Stomach (tissue), 9 donors: ENCODE results near the gene TPH2. TPM values are rescaled to one million over a fixed set of nuclear protein-coding genes. Genes with fewer than 3 reads are reported as not detected.

Experiments used
- DNase-seq, 2 donors: peaks; one replicate each; pipeline versions ENCODE4 v3.0.0 to v3.0.0-alpha.2; 2013 to 2019
- H3K27ac ChIP-seq, 5 donors: fragments of 200-600 bp in 4 of 5; sonication (generic) in 4 of 5; one replicate each; pipeline ENCODE4 v1.5.1; 2013 to 2019; ENCODE audit warnings: mild to moderate bottlenecking in 1 of 5, moderate library complexity in 1 of 5
- H3K27me3 ChIP-seq, 3 donors: fragments of 200-600 bp; sonication (generic); one replicate each; pipeline ENCODE4 v1.5.1; 2017 to 2019; ENCODE audit warnings: mixed run types in 1 of 3
- H3K36me3 ChIP-seq, 4 donors: fragments of 200-600 bp; sonication (generic); 1 replicate in 3 of 4; 2 replicates in 1 of 4; pipeline ENCODE4 v1.5.1; 2016 to 2019
- H3K4me1 ChIP-seq, 4 donors: fragments of 200-600 bp; sonication (generic); one replicate each; pipeline ENCODE4 v1.5.1; 2016 to 2019
- H3K4me3 ChIP-seq, 4 donors: fragments of 200-600 bp; sonication (generic) in 3 of 4; one replicate each; pipeline ENCODE4 v1.5.1; 2016 to 2019; ENCODE audit warnings: mild to moderate bottlenecking in 1 of 4
- H3K9me3 ChIP-seq, 4 donors: fragments of 200-600 bp; sonication (generic); one replicate each; pipeline ENCODE4 v1.5.1; 2016 to 2019
- CTCF ChIP-seq, 7 experiments: fragments of 450-650 bp in 4 of 7; fragments of 200-600 bp in 3 of 7; sonication (generic) in 3 of 7; IDR thresholded peaks; one replicate each; pipeline ENCODE4 v1.5.1; 2016 to 2019; ENCODE audit warnings: antibody characterized with exemption in 7 of 7, control low read depth in 2 of 7, mild to moderate bottlenecking in 1 of 7
- EP300 ChIP-seq: sonication (generic); formaldehyde crosslinking; IDR thresholded peaks from one replicate; pipeline ENCODE4 v1.6.1; 2017; ENCODE audit warnings: antibody characterized with exemption
- POLR2A ChIP-seq, 4 donors: fragments of 450-650 bp; IDR thresholded peaks; one replicate each; pipeline ENCODE4 v1.6.1; 2016; ENCODE audit warnings: antibody characterized with exemption in 4 of 4, control low read depth in 2 of 4, mild to moderate bottlenecking in 1 of 4, moderate library complexity in 1 of 4
- POLR2AphosphoS5 ChIP-seq, 3 donors: sonication (generic); formaldehyde crosslinking; IDR thresholded peaks; one replicate each; pipeline ENCODE4 v1.6.1; 2016; ENCODE audit warnings: antibody characterized with exemption in 3 of 3
- WGBS, 5 donors: extraction: QIAGEN DNeasy Blood & Tissue Kit in 3 of 5; methylation state at CpG; one replicate each; pipeline versions ENCODE4 v1.1.5 to v1.1.7; 2013 to 2018; 5-methylcytosine and 5-hydroxymethylcytosine counted together
- intact Hi-C: fragments of 100-400 bp; cut with DNase I; formaldehyde crosslinking; loops from one replicate; pipeline ENCODE4 v1.15.1; 2023; ENCODE audit warnings: low total_unique reads
- polyA plus RNA-seq, 3 donors: library from polyadenylated mRNA; stranded (reverse); fragments of 200-250 nt; gene quantifications; one replicate each; pipeline ENCODE4 v1.2.3, GENCODE V29; 2013
- total RNA-seq, 5 donors: library from RNA; depleted of rRNA; stranded (reverse); fragments of >200 nt; gene quantifications; one replicate each; pipeline versions ENCODE4 v1.1.0 to v1.2.3, GENCODE V29; 2014 to 2016
- donor health status: healthy with polysubstance abuse.
- donor health status: Bipolar disorder and iron deficiency.
- donor health status: healthy.

Gene TPH2
- total and polyA plus RNA-seq, 8 donors, result 0.37 TPM; not detected in 7

- no peak for TF ChIP-seq CTCF (IDR thresholded peaks at IDR 0.05)
- WGBS, 5 donors, result 81 to 85% (median 83%) methylated on average over 6 of the region's 6 CpGs
- H3K4me1 ChIP-seq, result peaks cover 0 to 6% (median 0%) of the 10 kb centered on the region in 4 donors
- no peak overlapping the region for H3K4me3 ChIP-seq
- DNase-seq, result no peak
- H3K36me3 ChIP-seq, result no peaks in the 10 kb centered on the region
- intact Hi-C loops, result no loop called here
- H3K27me3 ChIP-seq, result peaks cover 0 to 58% (median 30%) of the 10 kb centered on the region in 3 donors
- no peak overlapping the region for H3K27ac ChIP-seq
- H3K9me3 ChIP-seq, result no peaks in the 10 kb centered on the region
Measured at GRCh38 chr12:71941174-71941573, 2.5 kb downstream of the TPH2 start.

- Histone ChIP-seq H3K27me3 (peaks cover 0 to 65% (median 33%) of the 10 kb centered on the region in 3 donors), H3K4me3 (no peak overlapping the region), H3K36me3 (no peaks in the 10 kb centered on the region), H3K4me1 (peaks cover 0 to 6% (median 0%) of the 10 kb centered on the region in 4 donors), H3K9me3 (no peaks in the 10 kb centered on the region), H3K27ac (no peak overlapping the region)
- intact Hi-C loops, result no loop called here
- no peak for DNase-seq
- 31 to 52% (median 39%) methylated on average over 2 of the region's 2 CpGs for WGBS, 5 donors
- TF ChIP-seq CTCF (IDR thresholded peaks at IDR 0.05), result no peak
- no peak for TF ChIP-seq POLR2AphosphoS5 (IDR thresholded peaks at IDR 0.05)
- no peak for TF ChIP-seq POLR2A (IDR thresholded peaks at IDR 0.05)
- TF ChIP-seq EP300, result no peak
Measured at GRCh38 chr12:71942259-71942658, 3.6 kb downstream of the TPH2 start.

GRCh38 chr12:71942703-71943102, 4.1 kb downstream of the TPH2 start:
- Histone ChIP-seq H3K27ac (no peak overlapping the region), H3K4me3 (no peak overlapping the region), H3K36me3 (no peaks in the 10 kb centered on the region), H3K4me1 (peaks cover 0 to 6% (median 0%) of the 10 kb centered on the region in 4 donors), H3K27me3 (peaks cover 0 to 65% (median 33%) of the 10 kb centered on the region in 3 donors), H3K9me3 (no peaks in the 10 kb centered on the region)
- intact Hi-C loops, result no loop called here
- no peak for DNase-seq
- TF ChIP-seq POLR2AphosphoS5 (IDR thresholded peaks at IDR 0.05) (no peak), EP300 (no peak), POLR2A (IDR thresholded peaks at IDR 0.05) (no peak), CTCF (IDR thresholded peaks at IDR 0.05) (no peak)
- 37 to 51% (median 50%) methylated on average over 4 of the region's 4 CpGs for WGBS, 5 donors

DNA sequence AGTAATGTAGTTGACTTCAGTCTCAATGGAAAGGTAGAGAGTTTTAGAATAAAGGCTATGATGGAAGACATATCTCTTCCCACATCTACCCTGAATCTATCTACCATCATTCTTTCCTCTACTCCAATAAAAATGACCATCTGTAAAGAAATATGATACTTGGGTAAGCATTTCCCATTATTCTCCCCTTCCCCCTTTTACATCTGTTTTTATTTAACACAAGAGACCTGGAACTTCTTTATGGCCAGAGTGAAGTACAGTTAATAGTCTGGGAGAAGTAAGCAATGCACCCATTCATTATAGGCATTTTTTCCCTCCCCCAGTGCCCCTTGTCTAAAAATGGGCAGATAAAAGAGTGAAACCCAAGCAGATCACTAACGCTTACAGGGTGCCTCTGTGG, 6.5 kb downstream of the TPH2 start:
- no peaks in the 10 kb centered on the region for H3K9me3 ChIP-seq
- no peak for DNase-seq
- H3K4me3 ChIP-seq, result no peak overlapping the region
- no peaks in the 10 kb centered on the region for H3K36me3 ChIP-seq
- WGBS, 5 donors, result 17 to 37% (median 24%) methylated on average over 1 of the region's 1 CpG
- peaks cover 0 to 47% (median 22%) of the 10 kb centered on the region in 3 donors for H3K27me3 ChIP-seq
- TF ChIP-seq CTCF (IDR thresholded peaks at IDR 0.05) (no peak), EP300 (no peak), POLR2A (IDR thresholded peaks at IDR 0.05) (no peak), POLR2AphosphoS5 (IDR thresholded peaks at IDR 0.05) (no peak)
- no peaks in the 10 kb centered on the region for H3K4me1 ChIP-seq
- no peak overlapping the region for H3K27ac ChIP-seq
- intact Hi-C loops, result no loop called here
